ENCODE measurements around the gene DGCR6L. TPM values are rescaled to one million over a fixed set of nuclear protein-coding genes. Genes with fewer than 3 reads are reported as not detected.
"Not testable (repeated sequence)": the region's sequence is repeated elsewhere in the genome, so short reads cannot be mapped to it uniquely, and the experiment has no call there.

DGCR6L gene
- total and polyA plus RNA-seq, 2 donors from 2014 or later, result 35.3 to 137 TPM

- H3K27ac ChIP-seq (ENCODE audit: low read depth in 2 of 2, low read length in 2 of 2); H3K9ac ChIP-seq (ENCODE audit: low read length in 3 of 3); H3K9me3 ChIP-seq (ENCODE audit: control insufficient read depth in 2 of 3, insufficient read depth in 1 of 3, low read length in 3 of 3); H3K4me3 ChIP-seq (ENCODE audit: low read length in 3 of 3); H3K36me3 ChIP-seq (ENCODE audit: control insufficient read depth in 2 of 3, insufficient read depth in 3 of 3, low read length in 3 of 3); FAIRE-seq; H3K27me3 ChIP-seq (ENCODE audit: control insufficient read depth, insufficient read depth, low read length); intact Hi-C loops (cut with DNase I): not testable (repeated sequence)
- TF ChIP-seq, protein P1, sequence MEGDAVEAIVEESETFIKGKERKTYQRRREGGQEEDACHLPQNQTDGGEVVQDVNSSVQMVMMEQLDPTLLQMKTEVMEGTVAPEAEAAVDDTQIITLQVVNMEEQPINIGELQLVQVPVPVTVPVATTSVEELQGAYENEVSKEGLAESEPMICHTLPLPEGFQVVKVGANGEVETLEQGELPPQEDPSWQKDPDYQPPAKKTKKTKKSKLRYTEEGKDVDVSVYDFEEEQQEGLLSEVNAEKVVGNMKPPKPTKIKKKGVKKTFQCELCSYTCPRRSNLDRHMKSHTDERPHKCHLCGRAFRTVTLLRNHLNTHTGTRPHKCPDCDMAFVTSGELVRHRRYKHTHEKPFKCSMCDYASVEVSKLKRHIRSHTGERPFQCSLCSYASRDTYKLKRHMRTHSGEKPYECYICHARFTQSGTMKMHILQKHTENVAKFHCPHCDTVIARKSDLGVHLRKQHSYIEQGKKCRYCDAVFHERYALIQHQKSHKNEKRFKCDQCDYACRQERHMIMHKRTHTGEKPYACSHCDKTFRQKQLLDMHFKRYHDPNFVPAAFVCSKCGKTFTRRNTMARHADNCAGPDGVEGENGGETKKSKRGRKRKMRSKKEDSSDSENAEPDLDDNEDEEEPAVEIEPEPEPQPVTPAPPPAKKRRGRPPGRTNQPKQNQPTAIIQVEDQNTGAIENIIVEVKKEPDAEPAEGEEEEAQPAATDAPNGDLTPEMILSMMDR (IDR thresholded peaks at IDR 0.05; ENCODE audit: borderline replicate concordance, extremely low read depth, insufficient read depth), result peak; percentile 13
- DNase-seq, result peak in 2 of 5 donors; percentile 4 to 38
- peaks cover 0 to 14% (median 8%) of the 10 kb centered on the region in 3 donors for H3K4me1 ChIP-seq (ENCODE audit: control insufficient read depth in 2 of 3, insufficient read depth in 2 of 3, low read depth in 1 of 3, low read length in 3 of 3)
Measured at GRCh38 chr22:20317402-20318042, 2.3 kb downstream of the DGCR6L start.

GRCh38 chr22:20316844-20317401, 2.9 kb downstream of the DGCR6L start:
- DNase-seq, result peak in 2 of 5 donors; percentile 5 to 42

DNA sequence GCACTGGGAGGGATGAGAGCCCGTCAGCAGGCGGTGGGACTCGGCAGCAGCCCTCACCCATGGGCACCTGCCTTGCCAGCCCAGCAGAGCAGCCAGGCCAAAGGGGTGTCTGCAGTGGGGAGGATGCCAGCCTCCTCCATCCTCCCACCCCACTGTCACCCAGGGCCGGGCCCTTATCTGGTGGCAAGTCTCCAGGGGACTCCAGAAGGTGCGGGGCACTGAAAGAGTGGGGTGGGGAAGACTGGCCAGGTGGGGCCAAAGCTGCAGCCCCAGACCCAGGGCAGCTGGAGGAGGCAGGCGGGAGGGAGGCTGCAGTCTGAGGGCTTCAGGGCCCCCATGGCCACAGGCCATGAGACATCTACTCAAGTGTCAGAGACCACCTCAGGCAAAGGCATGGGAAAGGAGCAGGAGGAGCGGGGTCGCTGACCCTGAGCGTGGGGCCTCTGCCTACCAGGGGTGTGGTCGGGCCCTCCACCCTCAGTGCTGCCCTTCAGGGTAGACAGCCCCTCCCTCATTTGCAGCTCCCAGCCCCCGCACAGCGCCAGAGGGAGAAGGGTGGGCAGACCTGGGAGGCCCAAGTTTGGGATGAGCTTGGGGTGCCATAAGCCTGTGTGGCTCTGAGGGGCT, 3.5 kb downstream of the DGCR6L start:
- intact Hi-C loops (cut with DNase I), result no loop called here
- Histone ChIP-seq H3K27me3 (ENCODE audit: control insufficient read depth, insufficient read depth, low read length) (no peaks in the 10 kb centered on the region), H3K36me3 (ENCODE audit: control insufficient read depth in 2 of 3, insufficient read depth in 3 of 3, low read length in 3 of 3) (no peaks in the 10 kb centered on the region), H3K4me3 (ENCODE audit: low read length in 3 of 3) (no peak overlapping the region), H3K9ac (ENCODE audit: low read length in 3 of 3) (no peak overlapping the region), H3K9me3 (ENCODE audit: control insufficient read depth in 2 of 3, insufficient read depth in 1 of 3, low read length in 3 of 3) (no peaks in the 10 kb centered on the region), H3K27ac (ENCODE audit: low read depth in 2 of 2, low read length in 2 of 2) (no peak overlapping the region), H3K4me1 (ENCODE audit: control insufficient read depth in 2 of 3, insufficient read depth in 2 of 3, low read depth in 1 of 3, low read length in 3 of 3) (peaks cover 0 to 14% (median 8%) of the 10 kb centered on the region in 3 donors)
- TF ChIP-seq, protein P1 (IDR thresholded peaks at IDR 0.05; ENCODE audit: borderline replicate concordance, extremely low read depth, insufficient read depth), result no peak
- FAIRE-seq (no peak), DNase-seq (peak in 3 of 5 donors; percentile 5 to 61 (median 50))

More at GRCh38 chr22:20316844-20317401, 2.9 kb downstream of the DGCR6L start:
- Histone ChIP-seq H3K9me3 (ENCODE audit: control insufficient read depth in 2 of 3, insufficient read depth in 1 of 3, low read length in 3 of 3) (no peaks in the 10 kb centered on the region), H3K27ac (ENCODE audit: low read depth in 2 of 2, low read length in 2 of 2) (no peak overlapping the region), H3K4me3 (ENCODE audit: low read length in 3 of 3) (no peak overlapping the region), H3K27me3 (ENCODE audit: control insufficient read depth, insufficient read depth, low read length) (no peaks in the 10 kb centered on the region), H3K4me1 (ENCODE audit: control insufficient read depth in 2 of 3, insufficient read depth in 2 of 3, low read depth in 1 of 3, low read length in 3 of 3) (peaks cover 0 to 14% (median 8%) of the 10 kb centered on the region in 3 donors), H3K9ac (ENCODE audit: low read length in 3 of 3) (no peak overlapping the region), H3K36me3 (ENCODE audit: control insufficient read depth in 2 of 3, insufficient read depth in 3 of 3, low read length in 3 of 3) (no peaks in the 10 kb centered on the region)
- TF ChIP-seq, protein P1 (IDR thresholded peaks at IDR 0.05; ENCODE audit: borderline replicate concordance, extremely low read depth, insufficient read depth), result no peak
- FAIRE-seq, result no peak
- intact Hi-C loops (cut with DNase I), result no loop called here

Measured in kidney (tissue), 14 donors.